DMS 273 (cell line): Measurements from ENCODE around the gene GOLGA8A.
"Not testable (repeated sequence)": the region's sequence is repeated elsewhere in the genome, so short reads cannot be mapped to it uniquely, and the experiment has no call there.

Source experiments
- DNase-seq: peaks from one replicate; lab custom pipeline; 2025; ENCODE audit not compliant: unreplicated experiment; lab: John Stamatoyannopoulos, UW

GOLGA8A gene

DNA sequence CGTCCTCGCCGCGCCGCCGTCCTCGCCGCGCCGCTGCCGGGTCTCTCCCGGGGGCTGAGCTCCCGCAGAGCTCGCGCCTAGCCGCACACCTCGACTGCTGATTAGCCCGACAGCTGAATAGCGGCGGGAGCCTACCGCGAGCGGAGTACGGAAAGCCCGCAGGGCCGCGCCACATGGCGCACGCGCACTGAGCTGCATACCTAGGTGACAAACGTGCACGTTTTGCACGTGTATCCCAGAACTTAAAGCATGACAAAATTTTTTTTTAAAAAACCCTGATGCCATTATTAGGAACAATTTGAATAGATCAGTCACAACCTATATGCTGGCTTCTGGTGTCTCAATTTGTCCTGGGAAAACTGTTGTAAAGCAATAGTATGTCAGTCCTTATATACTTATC lies at the start of gene GOLGA8A:
Gene GOLGA8A (minus strand): TSS at position 122 of the 400 bp plus-strand sequence. CDS start 48,117 bp downstream, outside the sequence.
- peak; percentile 91 for DNase-seq

DNA sequence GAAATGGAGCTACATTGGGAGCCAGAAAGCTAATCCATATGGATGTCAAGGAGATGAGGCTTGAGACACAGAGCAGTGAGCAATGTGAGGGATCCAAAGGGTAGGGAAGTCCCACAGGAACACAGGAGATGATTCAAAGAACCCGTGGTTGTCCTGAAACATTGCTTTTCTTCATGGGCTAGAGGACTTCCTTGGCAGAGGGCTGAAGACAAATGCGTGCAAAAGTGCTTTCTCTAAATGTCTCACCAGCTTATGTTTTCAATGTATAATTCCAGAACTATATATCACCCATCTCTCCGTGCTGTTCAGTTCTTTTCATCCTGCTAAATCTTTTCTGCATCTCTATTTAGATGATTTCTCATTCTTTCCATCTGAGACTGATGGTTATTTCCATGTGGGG lies 46.0 kb upstream of the GOLGA8A start:
- no peak for DNase-seq

- no peak for DNase-seq
These were observed 43.8 kb upstream of the GOLGA8A start for GRCh38 chr15:34481370-34481769.

DNA sequence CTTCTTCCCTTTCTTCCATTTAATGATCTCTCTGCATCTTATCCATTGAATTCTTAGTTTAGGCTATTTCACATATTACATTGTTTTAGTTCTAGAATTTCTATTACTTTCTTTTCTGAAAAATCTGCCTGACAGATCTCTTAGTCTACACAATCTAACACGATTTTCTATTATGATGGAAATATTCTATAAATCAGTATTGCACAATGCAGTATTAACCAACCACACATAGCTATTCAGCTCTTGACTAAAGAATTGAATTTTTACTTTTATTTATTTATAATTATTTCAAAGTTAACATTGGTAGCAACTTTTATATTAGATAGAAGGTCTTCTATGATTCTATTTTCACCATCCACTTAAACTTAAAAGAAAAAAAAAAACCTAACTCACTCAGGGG lies 36.2 kb upstream of the GOLGA8A start:
- no peak for DNase-seq

GRCh38 chr15:34472947-34473346 lies 35.3 kb upstream of the GOLGA8A start:
- DNase-seq: no peak

GRCh38 chr15:34470892-34471291 lies 33.3 kb upstream of the GOLGA8A start:
- DNase-seq: no peak

- DNase-seq: no peak
These were observed 32.5 kb upstream of the GOLGA8A start for GRCh38 chr15:34470091-34470490.

DNA sequence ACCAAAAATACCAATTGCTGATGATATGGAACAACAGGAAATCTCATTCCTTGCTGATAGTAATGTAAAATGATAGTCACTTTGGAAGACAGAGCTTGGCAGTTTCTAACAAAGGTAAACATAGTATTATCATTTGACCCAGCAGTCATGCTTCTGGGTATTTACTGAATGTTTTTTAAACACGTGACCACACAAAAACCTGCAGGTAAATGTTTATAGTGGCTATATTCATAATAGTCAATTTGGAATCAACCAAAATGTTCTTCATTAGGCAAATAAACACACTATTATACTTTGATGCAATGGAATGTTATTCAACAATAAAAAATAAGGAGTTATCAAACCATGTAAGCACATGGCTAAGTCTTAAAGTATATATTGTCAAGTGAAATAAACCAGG lies 24.1 kb upstream of the GOLGA8A start:
- DNase-seq: no peak

GRCh38 chr15:34460451-34460850 lies 22.8 kb upstream of the GOLGA8A start:
- no peak for DNase-seq

DNA sequence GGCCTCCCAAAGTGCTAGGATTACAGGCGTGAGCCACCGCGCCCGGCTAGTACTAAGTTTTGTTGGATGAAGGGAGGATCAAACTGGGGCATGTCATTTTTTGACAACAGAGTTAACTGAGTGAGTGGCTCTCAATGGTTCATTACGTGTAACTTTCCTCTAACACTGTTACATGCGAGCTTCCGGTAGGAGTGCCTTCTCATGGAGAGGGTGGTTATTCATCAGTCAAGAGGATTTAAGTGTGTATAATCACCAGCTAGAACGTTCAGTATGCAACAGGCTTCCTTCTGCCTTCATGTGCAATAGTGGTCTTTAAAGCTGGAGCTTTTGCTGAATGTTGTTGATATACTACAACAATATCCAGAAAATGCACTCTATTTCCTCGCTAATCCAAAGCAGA lies 19.1 kb upstream of the GOLGA8A start:
- DNase-seq: no peak

DNA sequence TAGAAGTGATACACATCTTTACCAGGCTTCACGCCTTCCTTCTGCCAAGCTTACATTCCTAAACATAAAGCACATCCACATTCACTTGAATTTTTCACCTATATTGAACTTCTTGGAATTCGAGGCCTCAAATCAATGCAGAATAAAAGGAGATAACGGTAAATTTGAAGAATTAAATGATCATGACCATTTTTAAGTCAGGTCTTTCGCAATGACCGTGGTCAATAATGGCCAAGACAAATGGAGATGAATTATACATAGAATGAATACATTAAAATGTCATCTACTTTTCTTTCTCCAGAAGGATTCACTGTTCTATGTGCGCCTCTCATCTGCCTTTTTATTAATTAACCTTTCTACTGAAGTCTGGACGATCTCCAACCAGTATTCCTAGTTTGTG lies 5.3 kb upstream of the GOLGA8A start:
- no peak for DNase-seq

DNA sequence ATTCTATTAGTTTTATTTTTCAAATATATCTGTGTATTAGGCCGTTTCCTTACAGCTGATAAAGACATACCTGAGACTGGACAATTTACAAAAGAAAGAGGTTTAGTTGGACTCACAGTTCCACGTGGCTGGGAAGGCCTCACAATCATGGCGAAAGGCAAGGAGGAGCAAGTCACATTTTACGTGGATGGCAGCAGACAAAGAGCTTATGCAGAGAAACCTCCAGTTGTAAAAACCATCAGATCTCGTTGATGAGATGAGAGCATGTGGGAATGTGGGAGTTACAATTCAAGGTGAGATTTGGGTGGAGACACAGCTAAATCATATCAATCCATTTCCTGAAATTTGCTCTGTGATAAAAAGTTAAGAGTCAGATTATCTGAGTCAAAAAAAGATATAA lies 2.3 kb upstream of the GOLGA8A start:
- DNase-seq: no peak

DNA sequence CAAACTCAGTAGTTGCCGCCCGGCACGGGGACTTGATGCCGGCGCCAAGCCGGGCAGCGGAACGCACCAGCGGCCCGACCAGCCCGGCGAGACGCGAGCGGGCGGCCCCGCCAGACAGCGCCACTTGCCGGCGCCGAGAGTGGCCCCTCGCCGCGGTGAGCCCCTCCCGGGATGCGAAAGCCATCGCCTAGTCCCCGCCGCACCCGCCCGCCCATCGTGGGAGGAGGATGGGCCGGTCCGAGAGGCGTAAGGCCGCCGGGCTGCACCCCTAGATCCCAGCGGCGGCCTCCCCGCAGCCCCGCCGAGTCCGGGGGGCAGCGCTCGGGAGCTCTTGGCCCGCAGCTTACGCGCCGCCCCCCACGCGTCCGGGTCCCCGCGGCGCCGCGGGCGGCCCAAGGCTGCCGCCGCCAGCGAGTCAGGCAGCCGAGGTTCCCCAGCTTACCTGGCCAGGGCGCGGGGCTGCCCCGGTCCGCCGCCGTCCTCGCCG lies 609 bp downstream of the GOLGA8A start:
- DNase-seq: peak; percentile 59

- peak; percentile 57 for DNase-seq
These were observed 1.3 kb downstream of the GOLGA8A start for GRCh38 chr15:34436126-34436955.

- no peak for DNase-seq
These were observed 1.9 kb downstream of the GOLGA8A start for GRCh38 chr15:34435658-34436057.

DNA sequence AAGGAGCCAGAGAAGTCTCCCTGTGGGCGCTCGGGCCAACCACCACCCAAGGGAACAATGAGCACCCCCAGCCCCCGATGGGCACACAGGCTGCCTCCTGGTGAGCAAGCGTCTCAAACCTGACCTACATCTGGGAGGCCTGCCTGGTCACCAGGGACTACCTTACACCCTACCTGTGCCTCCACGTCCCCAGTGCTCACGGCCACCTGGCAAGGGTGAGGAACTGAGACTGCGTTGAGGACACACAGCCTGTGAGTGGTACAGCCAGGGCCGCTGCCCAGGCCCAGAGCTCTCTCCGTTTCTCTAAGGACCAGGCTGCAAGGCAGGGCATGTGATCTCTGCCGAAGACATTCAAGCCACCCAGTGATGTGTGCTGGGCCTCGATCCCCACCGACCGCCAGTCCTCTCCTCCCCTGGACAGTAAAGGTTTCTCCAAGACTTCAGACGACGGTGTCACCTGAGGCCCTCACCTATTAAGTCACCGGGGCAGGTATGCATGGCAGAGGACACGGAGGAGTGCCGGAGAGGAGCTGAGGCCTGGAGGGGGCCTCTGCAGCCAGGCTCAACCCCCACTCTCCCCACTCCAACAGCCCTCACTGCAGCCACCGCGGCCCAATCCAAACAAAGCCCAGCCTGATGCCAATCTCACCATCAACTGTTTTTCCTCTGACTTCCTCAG lies 2.8 kb downstream of the GOLGA8A start:
- no peak for DNase-seq

DNA sequence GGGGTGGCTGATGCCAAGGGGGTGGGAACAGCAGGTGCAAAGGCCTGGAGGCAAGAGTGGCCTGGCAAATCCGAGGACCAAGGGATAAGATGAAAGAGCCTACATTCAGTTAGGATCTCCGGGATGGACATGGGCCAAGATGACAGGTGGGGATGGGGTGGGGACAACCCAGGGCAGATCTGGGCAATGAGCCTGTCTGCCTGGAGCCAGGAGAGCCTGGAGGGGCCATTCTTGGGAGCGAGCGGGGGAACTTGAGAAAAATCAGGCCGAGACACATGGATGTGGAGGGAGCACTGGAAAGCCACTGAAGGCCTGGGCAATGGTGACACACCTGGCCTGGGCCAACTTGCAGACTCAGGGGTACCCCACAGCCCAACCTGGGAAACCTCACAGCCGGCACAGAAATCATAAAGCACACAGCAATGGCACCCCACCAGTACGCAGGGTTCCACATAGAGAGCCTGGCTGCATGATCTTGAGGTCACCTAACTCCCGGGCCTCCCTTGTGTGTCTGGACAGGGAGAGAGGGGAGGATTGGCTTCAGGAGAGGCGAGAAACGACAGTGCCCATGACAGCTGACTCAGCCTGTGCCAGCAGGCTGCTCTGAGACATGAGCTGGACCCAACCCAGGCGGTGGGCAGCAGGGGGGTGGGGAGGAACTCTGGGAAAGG lies 3.5 kb downstream of the GOLGA8A start:
- peak; percentile 50 for DNase-seq

DNA sequence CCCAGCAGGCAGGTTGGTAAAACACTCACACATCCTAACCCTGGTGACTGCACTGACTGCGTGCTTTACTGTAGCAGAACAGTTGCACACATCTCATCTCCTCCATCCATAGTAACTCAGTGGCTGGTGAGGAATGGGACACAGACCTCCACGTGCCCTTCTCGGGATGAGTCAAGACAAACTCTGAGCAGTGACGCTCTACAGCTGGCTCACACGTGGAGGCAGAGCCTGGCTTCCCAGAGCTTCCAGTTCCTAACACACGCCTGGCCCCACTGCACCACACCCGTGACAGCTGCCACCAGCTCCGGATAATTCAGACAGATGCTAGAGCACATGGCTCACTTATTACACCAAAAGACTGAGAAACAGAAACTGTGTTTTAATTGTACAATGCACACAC lies 7.0 kb downstream of the GOLGA8A start:
- peak; percentile 54 for DNase-seq

GRCh38 chr15:34423425-34424090 lies 14.1 kb downstream of the GOLGA8A start:
- DNase-seq: not testable (repeated sequence)

DNA sequence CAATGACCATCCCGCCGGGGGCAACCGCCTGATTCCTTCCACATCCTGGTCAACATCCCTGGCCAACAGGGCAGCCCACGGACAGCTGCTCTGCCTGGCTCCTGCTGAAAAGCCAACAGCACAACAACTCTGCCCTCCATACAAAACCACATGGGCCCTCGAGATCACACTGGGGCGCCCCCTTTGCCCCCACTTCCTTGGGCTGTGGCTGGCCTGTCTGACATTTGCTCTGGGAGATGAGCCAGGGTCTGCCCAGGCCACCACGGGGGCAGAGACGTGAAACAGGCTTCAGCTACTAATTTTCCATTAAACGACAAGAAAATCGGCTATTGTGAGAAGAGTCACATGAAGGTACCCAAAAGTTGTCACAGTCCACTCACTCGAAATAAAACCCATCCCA lies 16.7 kb downstream of the GOLGA8A start:
- DNase-seq: not testable (repeated sequence)

DNA sequence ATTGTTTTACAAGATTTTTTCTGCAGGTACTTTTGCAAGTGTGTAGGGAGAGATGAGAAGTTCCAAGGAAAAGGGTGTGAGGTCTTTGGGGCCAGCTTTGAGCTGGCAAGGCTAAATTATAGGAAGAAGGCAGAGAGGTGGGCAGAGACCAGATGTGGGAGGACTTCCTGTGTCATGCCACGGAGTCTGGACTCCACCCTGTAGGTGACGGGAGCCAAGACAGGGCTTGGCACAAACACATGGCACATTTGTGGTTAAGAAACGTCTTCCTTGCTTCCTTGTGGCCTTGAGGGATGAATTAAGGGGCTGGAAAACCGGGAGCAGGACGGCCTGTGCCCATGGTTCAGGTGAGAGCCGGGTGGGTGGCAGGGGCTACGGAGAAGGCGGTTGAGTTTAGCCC lies 19.2 kb downstream of the GOLGA8A start:
- not testable (repeated sequence) for DNase-seq
